Endothelial cell of umbilical vein (primary cell): ENCODE data around the gene ARL5C.

Experiments
- CTCF ChIP-seq, 2 donors: IDR thresholded peaks; 1 replicate in 1 of 2; 2 replicates in 1 of 2; pipeline ENCODE4 v1.5.1; 2011; ENCODE audit warnings: low read length in 2 of 2, mild to moderate bottlenecking in 2 of 2, moderate library complexity in 2 of 2, control low read depth in 1 of 2, inconsistent platforms in 1 of 2, low read depth in 1 of 2; ENCODE audit not compliant: insufficient read depth in 1 of 2; ENCODE audit errors: extremely low read depth in 1 of 2
- EZH2 ChIP-seq: IDR thresholded peaks from 2 replicates; pipeline ENCODE4 v1.6.1; 2012; ENCODE audit warnings: borderline replicate concordance, low read depth, mild to moderate bottlenecking, moderate library complexity, low read length, inconsistent platforms; ENCODE audit not compliant: severe bottlenecking
- FOS ChIP-seq: IDR thresholded peaks from 2 replicates; pipeline ENCODE4 v1.6.1; 2011; ENCODE audit warnings: mild to moderate bottlenecking, low read length, moderate library complexity, borderline replicate concordance; ENCODE audit not compliant: insufficient read depth
- JUN ChIP-seq: IDR thresholded peaks from 2 replicates; pipeline ENCODE4 v1.6.1; 2011; ENCODE audit warnings: borderline replicate concordance, low read depth; ENCODE audit not compliant: insufficient read length, insufficient read depth
- MAX ChIP-seq: IDR thresholded peaks from 2 replicates; pipeline ENCODE4 v1.6.1; 2011; ENCODE audit not compliant: insufficient read depth, insufficient read length
- MYC ChIP-seq: IDR thresholded peaks from one replicate; pipeline ENCODE4 v1.6.1; 2011; ENCODE audit warnings: mild to moderate bottlenecking, low read depth, low read length
- POLR2A ChIP-seq: IDR thresholded peaks from 2 replicates; pipeline ENCODE4 v1.6.1; 2012; ENCODE audit warnings: low read depth, mild to moderate bottlenecking, control low read depth, low read length
- POLR2AphosphoS5 ChIP-seq: IDR thresholded peaks from 2 replicates; pipeline ENCODE4 v1.6.1; 2012; ENCODE audit warnings: low read depth, mild to moderate bottlenecking, control low read depth, low read length, moderate library complexity; ENCODE audit not compliant: insufficient read depth

- TF ChIP-seq POLR2AphosphoS5 (no peak), POLR2A (no peak), MYC (no peak), CTCF (IDR thresholded peaks at IDR 0.05; ENCODE audit: extremely low read depth in 1 of 2, insufficient read depth in 1 of 2, low read depth in 1 of 2, low read length in 2 of 2) (no peak), MAX (no peak), JUN (no peak), EZH2 (no peak), FOS (no peak)
Observed at GRCh38 chr17:39177256-39177655, 11.3 kb upstream of the ARL5C start.
